Epithelial cell of esophagus (primary cell): Measurements from ENCODE around the gene AMOTL2.
A peak's percentile ranks its signal among the peaks of the same experiment; 100 is the strongest.

ENCODE experiments used
- DNase-seq: peaks from one replicate; pipeline ENCODE4 v3.0.0; 2010; ENCODE audit warnings: low read depth
- H3K4me3 ChIP-seq: 2 replicates; pipeline ENCODE4 v1.5.1; 2011; ENCODE audit warnings: mild to moderate bottlenecking, low read length, control low read depth
- CTCF ChIP-seq: IDR thresholded peaks from 2 replicates; pipeline ENCODE4 v1.5.1; 2011; ENCODE audit warnings: low read depth, mild to moderate bottlenecking, low read length, control low read depth, inconsistent platforms; ENCODE audit not compliant: insufficient read depth; ENCODE audit errors: missing control alignments

The AMOTL2 gene

GRCh38 chr3:134406331-134407238, 32.3 kb upstream of the AMOTL2 start:
- no peak for DNase-seq
- H3K4me3 ChIP-seq, result peak overlapping the region; percentile 35
- TF ChIP-seq CTCF, result no peak

GRCh38 chr3:134404366-134404885, 30.2 kb upstream of the AMOTL2 start:
- no peak for TF ChIP-seq CTCF
- DNase-seq, result no peak
- no peak overlapping the region for H3K4me3 ChIP-seq

GRCh38 chr3:134397755-134398154, 23.5 kb upstream of the AMOTL2 start:
- TF ChIP-seq CTCF, result no peak
- DNase-seq, result no peak
- no peak overlapping the region for H3K4me3 ChIP-seq

DNA sequence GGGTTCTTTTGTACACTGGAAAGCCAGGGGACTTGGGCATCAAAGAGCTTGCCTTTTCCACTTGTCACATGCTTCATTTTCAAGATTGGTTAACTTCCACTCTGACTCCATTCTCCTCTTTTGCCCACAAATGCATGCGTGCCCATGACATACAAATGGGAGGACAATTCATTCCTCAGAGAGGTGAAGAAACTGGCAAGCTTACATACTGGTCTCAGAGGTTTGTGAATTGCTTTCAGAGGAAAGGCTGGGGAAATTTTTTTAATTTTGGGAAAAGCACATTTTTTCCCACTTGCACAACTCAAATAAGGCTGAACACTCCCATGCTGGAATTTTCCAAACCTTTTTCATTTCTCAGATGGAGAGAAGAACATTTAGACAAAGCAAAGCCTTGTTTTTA, 20.9 kb upstream of the AMOTL2 start:
- H3K4me3 ChIP-seq, result no peak overlapping the region
- TF ChIP-seq CTCF, result no peak
- no peak for DNase-seq

GRCh38 chr3:134394380-134394779, 20.1 kb upstream of the AMOTL2 start:
- DNase-seq, result no peak
- TF ChIP-seq CTCF, result no peak
- H3K4me3 ChIP-seq, result no peak overlapping the region

DNA sequence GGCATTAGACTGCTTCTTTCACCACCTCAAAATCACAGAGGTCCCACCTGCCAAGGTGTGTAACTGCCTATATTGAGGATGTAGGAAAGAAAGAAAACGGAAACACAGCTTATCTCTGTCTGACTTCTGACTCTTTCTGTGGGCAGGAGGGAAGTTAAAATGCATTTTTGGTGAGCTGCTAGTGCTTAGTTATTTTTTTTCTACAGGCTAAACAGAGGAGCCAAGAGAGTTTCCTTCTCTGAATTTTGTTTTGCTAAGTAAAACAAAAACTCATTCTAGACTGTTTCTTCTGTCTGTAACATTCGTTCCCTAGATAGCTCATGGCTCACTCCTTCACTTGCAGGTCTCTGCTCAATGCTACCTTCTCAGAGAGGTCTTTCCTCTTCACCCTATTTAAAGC, 18.8 kb upstream of the AMOTL2 start:
- TF ChIP-seq CTCF, result no peak
- H3K4me3 ChIP-seq, result no peak overlapping the region
- no peak for DNase-seq
